HepG2 (cell line): ENCODE results near the gene MT4. TPM values are rescaled to one million over a fixed set of nuclear protein-coding genes. Genes with fewer than 3 reads are reported as not detected.
A peak's percentile ranks its signal among the peaks of the same experiment; 100 is the strongest.

ENCODE experiments used
- ATAD3A ChIP-seq: sonication (generic); formaldehyde crosslinking; IDR thresholded peaks from 2 replicates; pipeline ENCODE4 v1.4.0; 2020; ENCODE audit warnings: missing genetic modification reagents
- FIP1L1 ChIP-seq: fragments of 200-400 bp; formaldehyde crosslinking; IDR thresholded peaks from 2 replicates; pipeline ENCODE4 v1.6.1; 2018; ENCODE audit warnings: low read depth, mild to moderate bottlenecking, low read length, moderate library complexity, borderline replicate concordance; ENCODE audit not compliant: insufficient read depth
- HNF4G ChIP-seq, 2 experiments: sonication (generic) in 1 of 2; formaldehyde crosslinking in 1 of 2; IDR thresholded peaks; 2 replicates each; pipeline versions ENCODE4 v1.4.0 to v1.6.1; 2011 to 2020; ENCODE audit warnings: borderline replicate concordance in 2 of 2, low read depth in 2 of 2, mild to moderate bottlenecking in 2 of 2, low read length in 1 of 2, missing genetic modification reagents in 1 of 2, moderate library complexity in 1 of 2
- KLF13 ChIP-seq: sonication (generic); formaldehyde crosslinking; IDR thresholded peaks from 2 replicates; pipeline ENCODE4 v1.4.0; 2020; ENCODE audit warnings: mild to moderate bottlenecking, missing genetic modification reagents
- KMT2B ChIP-seq: IDR thresholded peaks from 2 replicates; pipeline ENCODE4 v1.6.1; 2016; ENCODE audit warnings: missing genetic modification reagents, missing compliant biosample characterization
- MBD4 ChIP-seq: IDR thresholded peaks from 2 replicates; pipeline ENCODE4 v1.6.1; 2012; ENCODE audit warnings: low read length, inconsistent platforms, borderline replicate concordance
- NFE2L1 ChIP-seq: sonication (generic); formaldehyde crosslinking; IDR thresholded peaks from 2 replicates; pipeline ENCODE4 v1.4.0; 2020; ENCODE audit warnings: missing genetic modification reagents, mild to moderate bottlenecking, borderline replicate concordance
- SALL2 ChIP-seq: sonication (generic); formaldehyde crosslinking; IDR thresholded peaks from 2 replicates; pipeline ENCODE4 v1.8.1; 2023; ENCODE audit warnings: mild to moderate bottlenecking, missing genetic modification reagents, inconsistent platforms
- ZNF136 ChIP-seq: sonication (generic); formaldehyde crosslinking; IDR thresholded peaks from 2 replicates; pipeline ENCODE4 v1.8.1; 2022; ENCODE audit warnings: low read depth, mild to moderate bottlenecking, moderate library complexity, missing genetic modification reagents
- ZNF160 ChIP-seq: sonication (generic); formaldehyde crosslinking; IDR thresholded peaks from 2 replicates; pipeline ENCODE4 v1.8.0; 2022; ENCODE audit warnings: mild to moderate bottlenecking, inconsistent platforms, missing genetic modification reagents
- ZNF484 ChIP-seq: sonication (generic); formaldehyde crosslinking; IDR thresholded peaks from 2 replicates; pipeline ENCODE4 v1.5.1; 2020; ENCODE audit warnings: mild to moderate bottlenecking, low read depth, missing genetic modification reagents, borderline replicate concordance
- ZNF550 ChIP-seq: sonication (generic); formaldehyde crosslinking; IDR thresholded peaks from 2 replicates; pipeline ENCODE4 v1.4.0; 2020; ENCODE audit warnings: mild to moderate bottlenecking, missing genetic modification reagents, borderline replicate concordance
- ZNF605 ChIP-seq: sonication (generic); formaldehyde crosslinking; IDR thresholded peaks from 2 replicates; pipeline ENCODE4 v1.8.0; 2022; ENCODE audit warnings: mild to moderate bottlenecking, missing genetic modification reagents
- ZNF660 ChIP-seq: sonication (generic); formaldehyde crosslinking; IDR thresholded peaks from 2 replicates; pipeline ENCODE4 v1.5.1; 2020; ENCODE audit warnings: mild to moderate bottlenecking, low read depth, missing genetic modification reagents, borderline replicate concordance
- ZNF709 ChIP-seq: sonication (generic); formaldehyde crosslinking; IDR thresholded peaks from 2 replicates; pipeline ENCODE4 v1.5.0; 2020; ENCODE audit warnings: mild to moderate bottlenecking, missing genetic modification reagents
- ZNF777 ChIP-seq: sonication (generic); formaldehyde crosslinking; IDR thresholded peaks from 2 replicates; pipeline ENCODE4 v1.4.0; 2020; ENCODE audit warnings: missing genetic modification reagents
- polyA plus RNA-seq, 8 experiments: library from polyadenylated mRNA; depleted of rRNA in 3 of 8; stranded (reverse) in 7 of 8; unstranded in 1 of 8; fragments of >200 nt; fragmentation: Illumina TruSeq in 4 of 8; extraction: Trizol in 4 of 8; gene quantifications; 2 replicates each; pipeline versions ENCODE4 v1.2.1 to v1.2.3, GENCODE V29; 2011 to 2016; ENCODE audit warnings: low read depth in 4 of 8, missing spikeins in 1 of 8, mixed read lengths in 1 of 8; ENCODE audit not compliant: insufficient read depth in 1 of 8
- total RNA-seq, 5 experiments: library from RNA; depleted of rRNA; stranded (reverse); fragments of >200 nt; fragmentation: Illumina TruSeq; extraction: Trizol; gene quantifications; 2 replicates each; pipeline ENCODE4 v1.2.3, GENCODE V29; 2016; ENCODE audit warnings: low read depth in 1 of 5
- TF ChIP-seq, protein P1 (sequence below): sonication (generic); formaldehyde crosslinking; IDR thresholded peaks from 2 replicates; pipeline ENCODE4 v1.5.1; 2020; ENCODE audit warnings: mild to moderate bottlenecking, missing genetic modification reagents, moderate library complexity
- TF ChIP-seq, protein P2 (sequence below): sonication (generic); formaldehyde crosslinking; IDR thresholded peaks from 2 replicates; pipeline ENCODE4 v1.5.0; 2020; ENCODE audit warnings: missing genetic modification reagents, mild to moderate bottlenecking, borderline replicate concordance
- TF ChIP-seq, protein P3 (sequence below): sonication (generic); formaldehyde crosslinking; IDR thresholded peaks from 2 replicates; pipeline ENCODE4 v1.9.0; 2021; ENCODE audit warnings: missing genetic modification reagents, mild to moderate bottlenecking, borderline replicate concordance
- TF ChIP-seq, protein P4 (sequence below): sonication (generic); formaldehyde crosslinking; IDR thresholded peaks from 2 replicates; pipeline ENCODE4 v1.4.0; 2020; ENCODE audit warnings: missing genetic modification reagents, mild to moderate bottlenecking, borderline replicate concordance

The MT4 gene
- total and polyA plus RNA-seq, 2 of the 13 experiments (the other 11 are each of a cell fraction or from before 2014, with no cell fraction given): not detected

DNA sequence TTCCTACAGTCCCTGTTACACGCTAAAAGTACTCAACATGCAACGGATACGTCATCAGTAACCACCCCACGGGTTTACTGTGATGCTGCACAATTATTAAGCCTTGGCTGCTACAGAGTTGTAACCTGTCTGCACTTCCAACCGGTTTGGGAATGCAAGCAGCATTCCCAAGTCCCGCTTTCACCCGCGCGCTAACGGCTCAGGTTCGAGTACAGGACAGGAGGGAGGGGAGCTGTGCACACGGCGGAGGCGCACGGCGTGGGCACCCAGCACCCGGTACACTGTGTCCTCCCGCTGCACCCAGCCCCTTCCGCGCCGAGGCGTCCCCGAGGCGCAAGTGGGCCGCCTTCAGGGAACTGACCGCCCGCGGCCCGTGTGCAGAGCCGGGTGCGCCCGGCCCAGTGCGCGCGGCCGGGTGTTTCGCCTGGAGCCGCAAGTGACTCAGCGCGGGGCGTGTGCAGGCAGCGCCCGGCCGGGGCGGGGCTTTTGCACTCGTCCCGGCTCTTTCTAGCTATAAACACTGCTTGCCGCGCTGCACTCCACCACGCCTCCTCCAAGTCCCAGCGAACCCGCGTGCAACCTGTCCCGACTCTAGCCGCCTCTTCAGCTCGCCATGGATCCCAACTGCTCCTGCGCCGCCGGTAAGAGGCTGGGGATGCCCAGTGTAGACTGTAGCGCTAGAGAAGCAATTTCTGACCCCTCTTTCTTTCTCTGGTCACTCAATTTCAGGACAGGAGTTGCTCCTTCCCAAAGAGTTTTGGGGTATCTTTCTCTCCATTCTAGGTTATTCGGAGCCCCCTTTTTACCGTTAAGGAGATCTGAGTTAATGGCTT lies 43.4 kb downstream of the MT4 start, which contains the start of gene MT2A (continued):
- TF ChIP-seq, protein P1, sequence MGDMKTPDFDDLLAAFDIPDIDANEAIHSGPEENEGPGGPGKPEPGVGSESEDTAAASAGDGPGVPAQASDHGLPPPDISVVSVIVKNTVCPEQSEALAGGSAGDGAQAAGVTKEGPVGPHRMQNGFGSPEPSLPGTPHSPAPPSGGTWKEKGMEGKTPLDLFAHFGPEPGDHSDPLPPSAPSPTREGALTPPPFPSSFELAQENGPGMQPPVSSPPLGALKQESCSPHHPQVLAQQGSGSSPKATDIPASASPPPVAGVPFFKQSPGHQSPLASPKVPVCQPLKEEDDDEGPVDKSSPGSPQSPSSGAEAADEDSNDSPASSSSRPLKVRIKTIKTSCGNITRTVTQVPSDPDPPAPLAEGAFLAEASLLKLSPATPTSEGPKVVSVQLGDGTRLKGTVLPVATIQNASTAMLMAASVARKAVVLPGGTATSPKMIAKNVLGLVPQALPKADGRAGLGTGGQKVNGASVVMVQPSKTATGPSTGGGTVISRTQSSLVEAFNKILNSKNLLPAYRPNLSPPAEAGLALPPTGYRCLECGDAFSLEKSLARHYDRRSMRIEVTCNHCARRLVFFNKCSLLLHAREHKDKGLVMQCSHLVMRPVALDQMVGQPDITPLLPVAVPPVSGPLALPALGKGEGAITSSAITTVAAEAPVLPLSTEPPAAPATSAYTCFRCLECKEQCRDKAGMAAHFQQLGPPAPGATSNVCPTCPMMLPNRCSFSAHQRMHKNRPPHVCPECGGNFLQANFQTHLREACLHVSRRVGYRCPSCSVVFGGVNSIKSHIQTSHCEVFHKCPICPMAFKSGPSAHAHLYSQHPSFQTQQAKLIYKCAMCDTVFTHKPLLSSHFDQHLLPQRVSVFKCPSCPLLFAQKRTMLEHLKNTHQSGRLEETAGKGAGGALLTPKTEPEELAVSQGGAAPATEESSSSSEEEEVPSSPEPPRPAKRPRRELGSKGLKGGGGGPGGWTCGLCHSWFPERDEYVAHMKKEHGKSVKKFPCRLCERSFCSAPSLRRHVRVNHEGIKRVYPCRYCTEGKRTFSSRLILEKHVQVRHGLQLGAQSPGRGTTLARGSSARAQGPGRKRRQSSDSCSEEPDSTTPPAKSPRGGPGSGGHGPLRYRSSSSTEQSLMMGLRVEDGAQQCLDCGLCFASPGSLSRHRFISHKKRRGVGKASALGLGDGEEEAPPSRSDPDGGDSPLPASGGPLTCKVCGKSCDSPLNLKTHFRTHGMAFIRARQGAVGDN (CRISPR knock-in tag): peak; percentile 85
- TF ChIP-seq ZNF605 (0 out of 2 replicates have a peak, but pooled peaks have one; percentile 2), ZNF160 (CRISPR knock-in tag) (peak; percentile 88), NFE2L1 (peak; percentile 88; the same call in 1 of the 2 replicates), KLF13 (CRISPR knock-in tag) (peak; percentile 52; the same call in 1 of the 2 replicates), ZNF484 (CRISPR knock-in tag) (no peak), ATAD3A (peak; percentile 91; the same call in 1 of the 2 replicates), ZNF777 (CRISPR knock-in tag) (peak; percentile 77; the same call in 1 of the 2 replicates), HNF4G (IDR thresholded peaks at IDR 0.05; ENCODE audit: borderline replicate concordance, low read depth, low read length) (peak; percentile 1; the same call in 1 of the 2 replicates), HNF4G (CRISPR knock-in tag; IDR thresholded peaks at IDR 0.05; ENCODE audit: borderline replicate concordance, low read depth) (peak; percentile 53; the same call in 1 of the 2 replicates), ZNF136 (peak; percentile 25; the same call in 1 of the 2 replicates), ZNF550 (peak; percentile 87; the same call in 1 of the 2 replicates), MBD4 (no peak), ZNF709 (CRISPR knock-in tag) (peak; percentile 89), ZNF660 (CRISPR knock-in tag) (no peak), FIP1L1 (no peak), SALL2 (peak; percentile 96), KMT2B (CRISPR knock-in tag) (peak; percentile 26; the same call in 1 of the 2 replicates)
- TF ChIP-seq, protein P2, sequence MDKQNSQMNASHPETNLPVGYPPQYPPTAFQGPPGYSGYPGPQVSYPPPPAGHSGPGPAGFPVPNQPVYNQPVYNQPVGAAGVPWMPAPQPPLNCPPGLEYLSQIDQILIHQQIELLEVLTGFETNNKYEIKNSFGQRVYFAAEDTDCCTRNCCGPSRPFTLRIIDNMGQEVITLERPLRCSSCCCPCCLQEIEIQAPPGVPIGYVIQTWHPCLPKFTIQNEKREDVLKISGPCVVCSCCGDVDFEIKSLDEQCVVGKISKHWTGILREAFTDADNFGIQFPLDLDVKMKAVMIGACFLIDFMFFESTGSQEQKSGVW (CRISPR knock-in tag): peak; percentile 4; the same call in 1 of the 2 replicates
- TF ChIP-seq, protein P3, sequence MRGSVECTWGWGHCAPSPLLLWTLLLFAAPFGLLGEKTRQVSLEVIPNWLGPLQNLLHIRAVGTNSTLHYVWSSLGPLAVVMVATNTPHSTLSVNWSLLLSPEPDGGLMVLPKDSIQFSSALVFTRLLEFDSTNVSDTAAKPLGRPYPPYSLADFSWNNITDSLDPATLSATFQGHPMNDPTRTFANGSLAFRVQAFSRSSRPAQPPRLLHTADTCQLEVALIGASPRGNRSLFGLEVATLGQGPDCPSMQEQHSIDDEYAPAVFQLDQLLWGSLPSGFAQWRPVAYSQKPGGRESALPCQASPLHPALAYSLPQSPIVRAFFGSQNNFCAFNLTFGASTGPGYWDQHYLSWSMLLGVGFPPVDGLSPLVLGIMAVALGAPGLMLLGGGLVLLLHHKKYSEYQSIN (CRISPR knock-in tag): 0 out of 2 replicates have a peak, but pooled peaks have one; percentile 74
- TF ChIP-seq, protein P4, sequence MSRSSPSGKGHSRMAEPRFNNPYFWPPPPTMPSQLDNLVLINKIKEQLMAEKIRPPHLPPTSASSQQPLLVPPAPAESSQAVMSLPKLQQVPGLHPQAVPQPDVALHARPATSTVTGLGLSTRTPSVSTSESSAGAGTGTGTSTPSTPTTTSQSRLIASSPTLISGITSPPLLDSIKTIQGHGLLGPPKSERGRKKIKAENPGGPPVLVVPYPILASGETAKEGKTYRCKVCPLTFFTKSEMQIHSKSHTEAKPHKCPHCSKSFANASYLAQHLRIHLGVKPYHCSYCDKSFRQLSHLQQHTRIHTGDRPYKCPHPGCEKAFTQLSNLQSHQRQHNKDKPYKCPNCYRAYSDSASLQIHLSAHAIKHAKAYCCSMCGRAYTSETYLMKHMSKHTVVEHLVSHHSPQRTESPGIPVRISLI (CRISPR knock-in tag): no peak
